Left hindlimb (tissue), 1 donor: ENCODE measurements around the gene CCDC92.

Experiments used
- DNase-seq: peaks from one replicate; pipeline ENCODE4 v3.0.0-alpha.2; 2018

The CCDC92 gene

DNA sequence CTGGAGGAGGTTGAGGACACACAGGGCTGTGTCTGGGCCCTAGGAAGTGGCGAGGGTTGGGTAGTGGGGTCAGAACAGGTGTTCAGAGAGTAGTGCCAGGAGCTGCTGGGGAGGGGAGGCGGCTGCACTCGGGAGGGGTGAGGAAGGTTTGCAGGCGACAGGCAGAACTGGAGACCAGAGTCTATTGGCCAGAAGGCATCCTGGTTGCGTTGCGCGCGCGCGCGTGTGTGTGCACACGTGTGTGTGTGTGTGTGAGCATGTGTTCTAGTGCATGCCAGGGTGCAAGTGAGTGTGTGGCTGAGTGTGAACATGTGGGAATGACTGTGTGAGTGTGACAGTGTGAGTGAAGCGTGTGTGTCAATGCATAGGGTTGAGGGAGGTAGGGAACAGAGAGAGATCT is 86.4 kb downstream of the CCDC92 start:
- no peak for DNase-seq
